Measurements from ENCODE around the gene BCL2L2.

DNA sequence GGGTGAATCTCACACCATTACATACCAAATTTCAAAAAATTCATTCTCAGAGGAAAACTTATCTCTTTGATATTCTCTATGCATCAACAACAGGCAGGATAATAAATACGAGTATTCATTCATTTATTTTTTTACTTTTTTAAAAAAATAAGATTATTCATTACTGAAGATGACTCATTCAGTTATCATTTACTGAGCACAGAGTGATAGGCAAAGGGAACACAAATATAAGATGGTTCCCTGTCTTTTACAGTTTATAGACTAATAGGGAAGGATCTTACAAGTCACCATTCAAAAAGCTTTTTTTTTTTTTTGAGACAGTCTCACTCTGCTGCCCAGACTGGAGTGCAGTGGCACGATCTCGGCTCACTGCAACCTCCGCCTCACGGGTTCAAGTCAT, 9.7 kb downstream of the BCL2L2 start:
- TF ChIP-seq POLR2AphosphoS5 (IDR thresholded peaks at IDR 0.05; ENCODE audit: low read depth, low read length) (no peak), FOXP2 (optimal IDR thresholded peaks at IDR 0.05; ENCODE audit: borderline replicate concordance, extremely low read depth, extremely low read length, insufficient read depth) (no peak)
- TF ChIP-seq, protein P1, sequence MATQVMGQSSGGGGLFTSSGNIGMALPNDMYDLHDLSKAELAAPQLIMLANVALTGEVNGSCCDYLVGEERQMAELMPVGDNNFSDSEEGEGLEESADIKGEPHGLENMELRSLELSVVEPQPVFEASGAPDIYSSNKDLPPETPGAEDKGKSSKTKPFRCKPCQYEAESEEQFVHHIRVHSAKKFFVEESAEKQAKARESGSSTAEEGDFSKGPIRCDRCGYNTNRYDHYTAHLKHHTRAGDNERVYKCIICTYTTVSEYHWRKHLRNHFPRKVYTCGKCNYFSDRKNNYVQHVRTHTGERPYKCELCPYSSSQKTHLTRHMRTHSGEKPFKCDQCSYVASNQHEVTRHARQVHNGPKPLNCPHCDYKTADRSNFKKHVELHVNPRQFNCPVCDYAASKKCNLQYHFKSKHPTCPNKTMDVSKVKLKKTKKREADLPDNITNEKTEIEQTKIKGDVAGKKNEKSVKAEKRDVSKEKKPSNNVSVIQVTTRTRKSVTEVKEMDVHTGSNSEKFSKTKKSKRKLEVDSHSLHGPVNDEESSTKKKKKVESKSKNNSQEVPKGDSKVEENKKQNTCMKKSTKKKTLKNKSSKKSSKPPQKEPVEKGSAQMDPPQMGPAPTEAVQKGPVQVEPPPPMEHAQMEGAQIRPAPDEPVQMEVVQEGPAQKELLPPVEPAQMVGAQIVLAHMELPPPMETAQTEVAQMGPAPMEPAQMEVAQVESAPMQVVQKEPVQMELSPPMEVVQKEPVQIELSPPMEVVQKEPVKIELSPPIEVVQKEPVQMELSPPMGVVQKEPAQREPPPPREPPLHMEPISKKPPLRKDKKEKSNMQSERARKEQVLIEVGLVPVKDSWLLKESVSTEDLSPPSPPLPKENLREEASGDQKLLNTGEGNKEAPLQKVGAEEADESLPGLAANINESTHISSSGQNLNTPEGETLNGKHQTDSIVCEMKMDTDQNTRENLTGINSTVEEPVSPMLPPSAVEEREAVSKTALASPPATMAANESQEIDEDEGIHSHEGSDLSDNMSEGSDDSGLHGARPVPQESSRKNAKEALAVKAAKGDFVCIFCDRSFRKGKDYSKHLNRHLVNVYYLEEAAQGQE (IDR thresholded peaks at IDR 0.05; ENCODE audit: insufficient read depth in 1 of 2, low read depth in 2 of 2, low read length in 2 of 2): no peak

Measured in PFSK-1 (cell line).